ENCODE measurements around the gene ILF3.

- TF ChIP-seq POLR2A (IDR thresholded peaks at IDR 0.05): no peak
- TF ChIP-seq, protein P1, sequence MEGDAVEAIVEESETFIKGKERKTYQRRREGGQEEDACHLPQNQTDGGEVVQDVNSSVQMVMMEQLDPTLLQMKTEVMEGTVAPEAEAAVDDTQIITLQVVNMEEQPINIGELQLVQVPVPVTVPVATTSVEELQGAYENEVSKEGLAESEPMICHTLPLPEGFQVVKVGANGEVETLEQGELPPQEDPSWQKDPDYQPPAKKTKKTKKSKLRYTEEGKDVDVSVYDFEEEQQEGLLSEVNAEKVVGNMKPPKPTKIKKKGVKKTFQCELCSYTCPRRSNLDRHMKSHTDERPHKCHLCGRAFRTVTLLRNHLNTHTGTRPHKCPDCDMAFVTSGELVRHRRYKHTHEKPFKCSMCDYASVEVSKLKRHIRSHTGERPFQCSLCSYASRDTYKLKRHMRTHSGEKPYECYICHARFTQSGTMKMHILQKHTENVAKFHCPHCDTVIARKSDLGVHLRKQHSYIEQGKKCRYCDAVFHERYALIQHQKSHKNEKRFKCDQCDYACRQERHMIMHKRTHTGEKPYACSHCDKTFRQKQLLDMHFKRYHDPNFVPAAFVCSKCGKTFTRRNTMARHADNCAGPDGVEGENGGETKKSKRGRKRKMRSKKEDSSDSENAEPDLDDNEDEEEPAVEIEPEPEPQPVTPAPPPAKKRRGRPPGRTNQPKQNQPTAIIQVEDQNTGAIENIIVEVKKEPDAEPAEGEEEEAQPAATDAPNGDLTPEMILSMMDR (IDR thresholded peaks at IDR 0.05): no peak
Measured at GRCh38 chr19:10683582-10683981, 29.4 kb downstream of the ILF3 start.

Data from adrenal gland (tissue), 5 donors.